BJ (cell line): Measurements from ENCODE around the gene USH1C. TPM values are rescaled to one million over a fixed set of nuclear protein-coding genes. Genes with fewer than 3 reads are reported as not detected.

ENCODE experiments used
- CTCF ChIA-PET: fragments of 350-600 bp; formaldehyde crosslinking; extraction: SDS; loops from one replicate; lab custom pipeline; 2021; ENCODE audit warnings: antibody characterized with exemption, inconsistent platforms; lab: Yijun Ruan, JAX
- POLR2A ChIA-PET: fragments of 300-600 bp; sonication (Branson Sonifier 250); formaldehyde crosslinking; extraction: SDS; loops from one replicate; lab custom pipeline; 2021; ENCODE audit warnings: antibody characterized with exemption; lab: Charles Lee
- DNase-seq: peaks from one replicate; pipeline ENCODE4 v3.0.0-alpha.2; 2011; ENCODE audit warnings: low read depth
- H3K27me3 ChIP-seq: 2 replicates; pipeline ENCODE4 v1.6.0; 2011; ENCODE audit warnings: low read length; ENCODE audit not compliant: control insufficient read depth, insufficient read depth
- H3K36me3 ChIP-seq: 2 replicates; pipeline ENCODE4 v1.5.1; 2011; ENCODE audit warnings: low read length; ENCODE audit not compliant: control insufficient read depth, insufficient read depth
- H3K4me3 ChIP-seq: 2 replicates; pipeline ENCODE4 v1.5.1; 2011; ENCODE audit warnings: low read depth, mild to moderate bottlenecking, control low read depth, low read length
- CTCF ChIP-seq: IDR thresholded peaks from 2 replicates; pipeline ENCODE4 v1.5.1; 2011; ENCODE audit warnings: low read depth, mild to moderate bottlenecking, control low read depth, inconsistent platforms, low read length, moderate library complexity; ENCODE audit not compliant: insufficient read depth
- polyA plus RNA-seq: library from polyadenylated mRNA; depleted of rRNA; stranded (reverse); fragments of >200 nt; gene quantifications from 2 replicates; pipeline ENCODE4 v1.2.3, GENCODE V29; 2011

Gene USH1C
- polyA plus RNA-seq, 1 experiment: not detected

DNA sequence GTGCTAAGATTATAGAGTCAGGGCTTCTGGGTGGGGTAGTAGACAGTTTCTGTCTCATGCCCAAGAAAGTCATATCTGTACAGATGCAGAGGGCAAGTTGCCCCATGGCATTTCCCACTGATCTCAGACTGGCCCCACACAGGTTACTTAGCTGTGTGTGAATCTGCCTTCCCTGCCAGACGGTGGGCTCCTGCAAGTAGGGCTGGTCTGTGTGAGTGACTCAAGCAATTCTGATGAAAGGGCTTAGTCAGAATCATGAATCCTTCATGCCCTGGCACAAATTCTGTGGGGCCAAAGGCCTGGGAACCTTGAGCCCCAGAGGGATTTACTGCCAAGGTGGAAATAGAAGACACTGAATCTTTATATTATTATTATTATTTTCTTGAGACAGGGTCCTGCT is 30.4 kb downstream of the USH1C start:
- TF ChIP-seq CTCF: no peak
- DNase-seq: no peak
- H3K4me3 ChIP-seq: no peak overlapping the region
- peaks cover 9% of the 10 kb centered on the region for H3K27me3 ChIP-seq
- no peaks in the 10 kb centered on the region for H3K36me3 ChIP-seq
- ChIA-PET CTCF (interaction anchor here (0.8 to 3.3 kb wide), 5 partner anchors 7 to 130 kb away, joined by 3 to 15 read pairs (median 4); no protein-coding TSS in a partner anchor), POLR2A (interaction anchor here (0.6 kb wide), 1 partner anchor 380 kb away, joined by 3 read pairs; no protein-coding TSS in a partner anchor)

DNA sequence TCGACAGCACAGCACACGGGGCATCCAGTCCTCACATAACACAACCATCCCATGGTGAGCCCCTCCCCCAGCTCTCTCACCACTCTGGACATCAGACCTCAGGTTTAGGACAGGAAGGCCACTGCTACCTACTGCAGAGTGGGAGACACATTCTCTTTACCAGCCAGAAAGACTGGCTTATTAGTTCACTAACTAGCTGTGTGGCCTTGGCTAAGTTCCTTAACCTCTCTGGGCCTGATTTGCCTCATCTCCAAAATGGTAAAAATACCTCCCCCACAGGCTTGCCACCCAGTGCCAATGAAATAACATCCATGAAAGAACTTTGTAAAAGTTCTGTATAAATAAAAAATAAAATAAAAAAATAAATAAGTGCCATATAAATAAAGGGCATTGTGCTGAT is 32.1 kb downstream of the USH1C start:
- ChIA-PET CTCF (interaction anchor here (0.8 to 3.3 kb wide), 6 partner anchors 9 to 128 kb away, joined by 3 to 15 read pairs (median 3); no protein-coding TSS in a partner anchor), POLR2A (no interaction called here)
- Histone ChIP-seq H3K4me3 (no peak overlapping the region), H3K27me3 (peaks cover 8% of the 10 kb centered on the region), H3K36me3 (no peaks in the 10 kb centered on the region)
- no peak for TF ChIP-seq CTCF
- no peak for DNase-seq

GRCh38 chr11:17511571-17511970 is 32.6 kb downstream of the USH1C start:
- CTCF ChIA-PET: interaction anchor here (0.8 to 3.3 kb wide), 5 partner anchors 9 to 128 kb away, joined by 3 to 15 read pairs (median 3); no protein-coding TSS in a partner anchor
- POLR2A ChIA-PET: no interaction called here
- H3K36me3 ChIP-seq: no peaks in the 10 kb centered on the region
- peaks cover 8% of the 10 kb centered on the region for H3K27me3 ChIP-seq
- no peak overlapping the region for H3K4me3 ChIP-seq
- no peak for DNase-seq
- no peak for TF ChIP-seq CTCF

- DNase-seq: no peak
- Histone ChIP-seq H3K4me3 (no peak overlapping the region), H3K36me3 (no peaks in the 10 kb centered on the region), H3K27me3 (peaks cover 9% of the 10 kb centered on the region)
- ChIA-PET CTCF (no interaction called here), POLR2A (no interaction called here)
- no peak for TF ChIP-seq CTCF
Measured at GRCh38 chr11:17510507-17511206, 33.6 kb downstream of the USH1C start.

DNA sequence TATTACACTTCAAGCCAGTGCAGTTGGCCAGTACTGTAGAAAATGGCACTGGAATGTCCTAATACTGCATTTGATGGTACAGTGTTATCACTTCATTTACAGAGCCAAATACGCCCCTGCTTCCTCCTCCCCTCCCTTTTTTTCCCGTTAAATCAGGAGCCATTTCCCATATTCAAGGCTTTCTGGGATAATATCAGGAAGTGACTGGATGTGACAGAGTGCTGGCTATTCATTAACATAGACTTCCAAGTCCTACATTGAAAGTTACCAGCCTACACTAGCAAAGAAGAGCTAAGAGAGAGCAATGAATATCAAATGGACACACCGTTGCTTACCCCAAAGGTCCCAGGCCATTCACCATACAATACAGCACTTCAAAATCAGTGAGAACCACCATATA is 35.4 kb downstream of the USH1C start:
- Histone ChIP-seq H3K27me3 (peaks cover 10% of the 10 kb centered on the region), H3K36me3 (no peaks in the 10 kb centered on the region), H3K4me3 (no peak overlapping the region)
- DNase-seq: no peak
- POLR2A ChIA-PET: no interaction called here
- TF ChIP-seq CTCF: no peak
- CTCF ChIA-PET: interaction anchor here (1.7 to 8.7 kb wide), 3 partner anchors 10 to 125 kb away, joined by 4 to 101 read pairs (median 36); no protein-coding TSS in a partner anchor
